Stromal cell of bone marrow (primary cell): ENCODE results near the gene KIAA1671.

Experiments used
- DNase-seq: peaks from one replicate; pipeline ENCODE4 v3.0.0-alpha.2; 2012; ENCODE audit warnings: low read depth

Gene KIAA1671

GRCh38 chr22:24952837-24953383 lies 394 bp downstream of the KIAA1671 start:
- DNase-seq: peak; percentile 28

- DNase-seq: no peak
Observed at GRCh38 chr22:24953384-24954113, 1.0 kb downstream of the KIAA1671 start.

DNA sequence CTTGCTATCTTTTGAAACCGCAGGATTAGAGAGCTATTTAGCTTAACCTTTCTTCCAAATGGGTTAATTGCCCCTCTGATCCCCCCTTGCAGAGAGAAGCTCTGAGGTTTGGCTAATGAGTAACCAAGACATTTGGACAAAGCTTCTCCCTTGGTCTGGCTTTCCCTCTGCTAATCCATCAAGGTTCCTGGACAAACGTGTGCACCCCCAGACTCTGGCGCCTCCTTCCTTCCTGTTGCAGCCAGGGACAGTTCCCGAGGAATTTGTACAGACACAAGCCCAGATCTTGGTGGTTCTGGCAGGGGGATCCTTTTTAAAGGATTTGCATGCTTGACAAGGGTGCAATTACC lies 1.6 kb downstream of the KIAA1671 start:
- no peak for DNase-seq

- no peak for DNase-seq
Observed at GRCh38 chr22:24954856-24955255, 2.3 kb downstream of the KIAA1671 start.

GRCh38 chr22:24957043-24957442 lies 4.5 kb downstream of the KIAA1671 start:
- no peak for DNase-seq

DNA sequence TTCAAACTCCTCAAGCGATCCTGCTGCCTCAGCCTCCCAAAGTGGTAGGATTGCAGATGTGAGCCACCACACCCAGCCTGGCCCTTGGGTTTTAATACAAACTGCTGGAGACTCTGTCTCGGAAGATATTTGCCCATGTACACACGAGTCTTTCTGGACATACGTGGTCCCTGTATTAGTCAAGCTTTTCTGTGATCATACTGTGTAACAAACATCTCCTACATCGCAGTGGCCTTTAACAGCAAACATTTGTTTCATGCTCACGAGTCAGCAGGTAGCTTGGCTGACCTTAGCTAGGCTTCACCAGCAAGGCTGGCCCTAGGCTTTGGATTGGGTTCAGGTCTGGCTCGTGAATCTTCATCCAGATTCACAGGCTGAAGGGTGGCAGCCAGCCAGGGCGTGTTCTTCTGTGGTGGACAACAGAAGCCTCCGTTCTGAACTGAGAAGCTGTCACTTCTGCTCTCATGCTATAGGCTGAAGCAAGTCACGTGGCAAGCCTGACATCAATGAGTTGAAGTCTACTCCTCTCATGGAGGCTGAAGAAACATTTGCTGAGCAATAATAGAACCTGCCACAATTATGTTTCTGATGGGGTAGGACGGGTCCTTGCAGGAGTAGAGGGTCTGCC lies 8.8 kb downstream of the KIAA1671 start:
- DNase-seq: no peak

DNA sequence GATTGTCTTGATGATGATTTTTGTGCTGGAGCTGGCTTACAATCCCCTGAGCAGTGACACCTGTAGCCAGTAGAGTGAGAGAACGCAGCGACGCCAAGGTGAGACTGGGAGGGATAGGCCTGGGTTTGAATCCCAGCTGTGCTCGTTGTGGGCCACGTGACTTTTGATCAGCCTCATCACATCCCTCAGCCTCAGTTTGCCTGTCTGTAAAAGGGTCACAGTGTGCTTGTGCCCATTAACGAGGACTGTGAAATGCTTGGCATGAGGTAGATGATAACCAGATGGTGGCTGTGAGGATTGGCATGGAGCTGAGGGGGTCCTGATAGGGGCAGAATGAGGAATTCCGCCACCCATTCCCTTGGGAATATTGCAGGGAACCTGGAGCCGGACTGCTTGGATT lies 9.6 kb downstream of the KIAA1671 start:
- no peak for DNase-seq

DNA sequence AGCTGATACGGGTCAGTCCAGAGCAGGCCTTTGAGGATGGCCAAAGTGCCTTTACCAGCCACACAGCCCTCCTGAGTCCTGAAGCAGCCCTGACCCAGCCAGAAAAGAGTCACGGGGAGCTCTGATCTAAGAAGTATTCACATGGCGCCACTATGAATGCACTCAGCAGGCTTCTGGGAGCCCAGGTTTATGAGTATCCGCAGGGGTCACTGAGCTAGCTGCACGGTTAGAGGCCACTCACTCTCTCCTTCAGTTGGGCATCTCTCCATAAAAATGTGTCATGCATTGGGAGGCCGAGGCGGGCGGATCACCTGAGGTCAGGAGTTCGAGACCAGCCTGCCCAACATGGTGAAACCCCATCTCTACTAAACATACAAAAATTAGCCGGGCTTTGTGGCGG lies 10.3 kb downstream of the KIAA1671 start:
- DNase-seq: no peak

DNA sequence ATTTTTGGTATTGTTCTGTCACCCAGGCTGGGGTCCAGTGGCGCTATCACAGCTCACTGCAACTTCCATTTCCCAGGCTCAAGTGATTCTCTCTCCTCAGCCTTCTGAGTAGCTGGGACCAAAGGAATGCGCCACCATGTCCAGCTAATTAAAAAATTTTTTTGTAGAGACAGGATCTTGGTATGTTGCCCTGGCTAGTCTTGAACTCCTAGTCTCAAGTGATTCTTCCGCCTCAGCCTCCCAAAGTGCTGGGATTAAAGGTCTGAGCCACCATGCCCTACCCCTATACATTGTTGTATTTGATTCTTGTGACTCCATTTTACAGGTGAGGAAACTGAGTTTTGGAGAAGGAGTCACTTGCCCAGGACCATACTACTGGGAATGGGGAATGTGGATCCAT lies 11.9 kb downstream of the KIAA1671 start:
- DNase-seq: no peak

DNA sequence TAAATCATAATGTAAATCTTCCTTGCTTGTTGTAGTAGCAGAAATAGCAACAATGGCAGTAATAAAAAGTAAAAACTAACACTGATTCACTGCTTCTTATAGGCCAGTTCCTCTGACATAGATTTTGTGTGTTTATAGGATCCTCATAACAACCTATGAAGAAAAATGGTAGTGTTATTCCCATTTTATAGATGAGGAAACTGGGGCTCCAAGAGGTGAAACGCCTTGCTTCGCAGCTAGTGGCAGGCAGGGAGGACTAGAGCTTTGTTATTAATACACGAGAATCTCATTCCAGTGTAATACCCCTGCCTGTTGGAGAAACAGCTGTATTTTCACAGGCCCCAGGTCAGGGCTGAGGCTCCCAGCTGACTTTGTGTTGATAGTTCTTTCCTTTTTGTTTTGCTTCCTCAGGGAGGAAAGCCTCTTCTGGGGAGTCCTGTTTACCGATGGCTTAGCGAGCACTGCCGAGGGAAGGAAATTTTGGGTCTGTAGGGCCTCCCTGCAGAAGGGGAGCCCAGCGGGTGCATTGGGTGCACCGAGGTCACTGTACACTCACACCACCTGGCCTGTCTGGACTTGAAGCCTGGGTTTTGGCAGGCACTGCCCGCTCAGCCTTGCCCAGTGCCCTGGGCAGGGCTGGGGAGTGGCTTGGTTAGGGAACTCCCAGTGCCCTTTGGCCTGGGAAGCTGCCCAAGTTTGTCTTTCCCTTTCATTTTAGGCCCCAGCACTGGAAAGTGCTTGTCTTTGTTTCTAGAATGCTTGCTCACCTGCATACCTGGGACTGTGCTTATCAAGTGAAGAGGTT lies 13.5 kb downstream of the KIAA1671 start:
- DNase-seq: no peak

DNA sequence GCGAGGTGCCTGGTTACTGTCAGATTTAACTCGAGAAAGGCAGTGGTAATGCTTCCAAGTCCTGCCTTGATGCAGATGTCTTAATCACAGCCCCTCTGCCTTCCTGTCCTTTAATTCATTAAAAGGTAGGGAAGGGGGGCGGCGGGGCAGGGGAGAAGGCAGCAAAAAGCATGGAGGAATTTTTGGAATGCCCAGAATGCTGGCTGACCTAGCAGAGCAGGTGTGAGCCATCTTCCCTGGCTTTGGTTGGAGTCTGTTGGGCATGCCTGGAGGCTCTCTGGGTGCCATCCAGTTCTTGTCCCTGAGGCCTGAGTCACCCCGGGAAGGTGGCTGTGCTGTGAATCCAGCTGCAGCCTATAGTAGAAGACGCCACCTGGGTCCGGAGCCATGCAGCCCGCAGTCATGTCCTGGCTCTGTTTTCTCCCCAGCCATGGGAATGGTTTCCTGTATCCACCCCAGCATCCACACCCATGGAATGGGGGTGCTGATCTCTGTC lies 15.6 kb downstream of the KIAA1671 start:
- no peak for DNase-seq

- DNase-seq: peak; percentile 65
Observed at GRCh38 chr22:24969560-24970301, 17.2 kb downstream of the KIAA1671 start.

DNA sequence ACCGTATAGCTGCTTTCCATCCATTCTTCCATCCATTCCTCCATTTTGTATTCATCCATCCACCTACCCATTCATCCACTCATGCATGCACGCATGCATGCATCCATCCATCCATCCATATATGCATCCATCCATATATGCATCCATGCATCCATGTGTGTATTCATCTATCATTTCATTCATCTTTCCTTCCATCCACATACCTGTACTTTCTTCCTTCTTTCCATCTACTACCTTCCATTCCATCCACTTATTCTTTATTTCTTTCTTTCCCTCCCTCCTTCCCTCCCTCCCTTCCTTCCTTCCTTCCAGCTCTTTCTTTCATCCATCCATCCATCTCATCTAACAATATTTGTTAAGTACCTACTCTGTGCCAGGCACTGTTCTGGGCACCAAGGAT lies 19.9 kb downstream of the KIAA1671 start:
- no peak for DNase-seq

DNA sequence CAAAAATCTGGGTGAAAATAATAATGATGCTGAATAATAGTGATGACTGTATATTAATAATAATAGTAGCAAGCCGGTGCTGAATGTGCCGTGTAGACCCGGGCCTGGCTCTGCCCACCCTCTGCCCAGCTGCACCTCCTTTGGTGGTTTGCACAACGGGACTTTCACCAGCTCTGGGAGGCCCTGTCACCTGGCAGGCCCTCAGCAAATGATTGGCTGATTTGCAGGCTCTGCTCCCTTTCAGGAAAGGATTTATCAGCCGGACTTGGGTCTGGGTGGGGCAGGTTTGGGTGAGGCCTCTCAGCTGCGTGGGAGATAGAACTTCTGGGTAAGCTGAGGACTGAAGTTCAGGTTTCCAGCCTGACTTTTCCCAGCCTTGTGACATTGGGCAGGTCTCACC lies 21.4 kb downstream of the KIAA1671 start:
- DNase-seq: no peak

- no peak for DNase-seq
Observed at GRCh38 chr22:24975125-24975640, 22.7 kb downstream of the KIAA1671 start.

DNA sequence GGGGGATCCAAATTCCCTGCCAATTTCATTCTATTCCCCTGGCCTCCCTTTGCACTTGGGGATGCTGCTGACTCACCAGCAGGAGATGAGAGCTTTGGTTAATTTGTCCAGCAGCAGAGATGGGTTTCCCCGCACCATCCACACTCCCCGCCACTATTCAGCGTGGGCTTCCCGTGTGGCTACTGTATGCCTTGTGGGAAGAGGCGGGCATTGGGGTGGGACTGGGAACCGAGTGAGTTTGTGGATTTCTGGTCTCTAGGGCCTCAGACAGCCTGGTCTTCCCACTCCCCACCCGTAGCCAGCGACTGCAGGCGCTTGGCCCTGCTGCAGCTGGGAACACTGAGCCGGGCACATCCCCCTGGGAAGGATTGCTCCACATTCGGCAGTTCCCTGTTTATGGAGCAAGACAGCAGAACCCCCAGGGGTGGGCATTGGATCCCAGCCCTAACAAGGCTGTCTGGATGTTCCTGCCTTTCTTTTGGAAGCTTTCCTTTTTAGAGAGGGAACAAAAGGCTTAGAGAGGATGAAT lies 23.4 kb downstream of the KIAA1671 start:
- DNase-seq: no peak

DNA sequence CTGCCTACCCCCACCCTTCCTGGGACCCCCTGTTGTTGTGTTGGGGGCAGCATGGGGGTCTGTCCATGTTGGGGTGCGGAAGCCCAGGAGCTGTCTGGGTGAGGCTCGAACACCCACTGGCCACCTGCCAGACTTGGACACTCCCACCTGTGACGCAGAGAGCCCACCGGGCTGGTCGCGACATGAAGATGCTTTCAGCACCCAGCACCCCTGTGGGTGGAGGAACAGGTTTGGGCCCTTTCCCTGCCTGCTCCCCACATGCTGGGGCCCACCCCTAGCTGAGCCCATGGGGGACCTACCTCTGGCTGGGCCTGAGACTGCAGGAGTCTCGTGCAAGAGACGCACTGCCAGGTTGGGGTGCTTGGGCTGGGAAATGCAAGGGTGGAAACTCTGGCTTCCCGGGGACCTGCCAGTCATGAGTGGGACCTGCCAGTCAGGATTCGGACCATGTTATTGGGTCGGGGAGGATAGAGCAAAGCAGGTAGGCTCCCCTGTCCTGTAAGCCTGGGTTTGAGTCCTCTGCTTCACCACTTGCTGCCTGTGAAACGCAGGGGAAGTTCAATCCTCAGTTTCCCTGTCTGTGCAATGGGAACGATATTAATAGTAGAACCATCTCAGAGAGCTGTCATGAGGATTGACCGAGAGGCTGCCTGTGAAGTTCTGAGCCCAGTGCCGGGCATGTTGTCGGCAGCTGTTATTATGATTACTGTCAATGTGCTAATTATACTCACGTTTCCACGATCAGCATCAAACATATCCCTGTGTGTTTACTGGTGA lies 24.1 kb downstream of the KIAA1671 start:
- no peak for DNase-seq

DNA sequence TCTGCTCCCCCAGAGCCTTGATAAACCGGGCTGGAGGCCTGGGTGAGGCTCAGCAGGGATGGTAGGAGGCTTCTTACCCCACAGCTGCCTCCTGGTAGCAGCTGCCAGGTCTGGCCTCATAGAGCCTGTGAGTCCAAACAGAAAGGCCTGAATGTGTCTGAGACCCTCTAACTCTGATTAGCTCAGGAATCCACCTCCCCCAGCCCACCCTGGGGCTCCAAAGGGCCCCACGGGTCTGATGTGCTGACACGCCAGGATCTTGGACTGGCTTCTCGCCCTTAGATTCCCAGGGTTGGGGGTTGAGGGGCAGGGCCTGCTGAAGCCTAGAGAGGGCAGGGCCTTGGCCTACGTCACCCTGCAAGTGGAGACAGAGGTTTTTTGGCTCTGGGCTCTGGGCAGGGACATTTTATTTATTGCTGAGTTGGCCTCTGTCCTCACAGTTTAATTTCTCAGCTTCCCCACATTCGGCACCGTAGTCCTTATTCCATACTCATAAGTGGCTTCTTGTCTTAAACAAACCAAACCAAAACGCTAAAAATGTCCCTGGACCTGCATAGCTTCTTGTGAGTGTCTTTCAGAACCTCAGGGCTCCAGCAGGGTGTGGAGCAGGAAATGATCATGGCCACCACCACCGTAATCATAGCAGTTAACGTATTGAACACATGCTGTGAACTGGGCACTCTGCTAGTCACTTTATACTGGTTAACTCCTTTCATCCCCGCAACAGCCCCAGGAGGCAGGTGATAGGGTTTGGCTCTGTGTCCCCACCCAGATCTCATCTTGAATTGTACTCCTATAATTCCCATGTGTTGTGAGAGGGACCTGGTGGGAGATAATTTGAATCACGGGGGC lies 25.1 kb downstream of the KIAA1671 start:
- DNase-seq: no peak

DNA sequence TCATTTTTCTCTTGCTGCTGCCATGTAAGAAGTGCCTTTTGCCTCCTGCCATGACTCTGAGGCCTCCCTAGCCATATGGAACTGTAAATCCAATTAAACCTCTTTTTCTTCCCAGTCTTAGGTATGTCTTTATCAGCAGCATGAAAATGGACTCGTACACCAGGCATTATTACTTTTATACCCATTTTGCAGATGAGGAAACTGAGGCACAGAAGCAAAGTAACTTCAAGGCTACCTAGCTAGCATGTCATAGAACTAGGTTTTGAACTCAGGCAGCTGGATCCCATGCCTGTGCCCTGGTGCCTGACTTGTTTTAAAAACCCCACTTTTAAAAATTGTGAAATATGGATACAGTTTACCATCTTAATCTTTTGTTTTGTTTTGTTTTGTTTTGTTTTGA lies 25.8 kb downstream of the KIAA1671 start:
- DNase-seq: no peak

DNA sequence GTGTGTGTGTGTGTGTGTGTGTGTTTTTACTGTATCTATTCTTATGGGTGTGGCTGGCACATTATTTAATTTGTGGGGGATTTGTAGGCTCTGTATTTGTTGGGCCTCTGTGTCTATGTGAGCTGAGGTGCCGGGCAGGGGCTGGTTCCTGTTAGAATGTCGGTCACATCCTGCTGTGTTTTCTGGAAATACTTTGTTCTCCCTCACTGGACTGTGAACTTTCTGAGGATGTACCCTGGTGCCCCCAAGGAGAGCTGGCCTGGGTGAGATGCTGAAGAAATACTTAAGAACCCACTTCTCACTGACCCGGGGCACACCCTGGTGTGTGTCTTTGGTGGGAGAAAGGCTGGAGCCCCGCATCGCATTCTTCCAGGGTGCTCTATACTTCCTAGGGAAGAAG lies 28.6 kb downstream of the KIAA1671 start:
- no peak for DNase-seq
